Tibial nerve (tissue), 4 donors: ENCODE data around the gene PDIA5.
A peak's percentile ranks its signal among the peaks of the same experiment; 100 is the strongest.

Source experiments
- EP300 ChIP-seq, 2 donors: sonication (generic); formaldehyde crosslinking; IDR thresholded peaks; one replicate each; pipeline ENCODE4 v1.6.1; 2017; ENCODE audit warnings: antibody characterized with exemption in 2 of 2, mild to moderate bottlenecking in 1 of 2
- TF ChIP-seq, protein P1 (sequence below), 5 experiments: fragments of 200-600 bp in 3 of 5; fragments of 450-650 bp in 2 of 5; sonication (generic) in 3 of 5; IDR thresholded peaks; one replicate each; pipeline ENCODE4 v1.5.1; 2016 to 2019; ENCODE audit warnings: antibody characterized with exemption in 5 of 5, mild to moderate bottlenecking in 3 of 5, moderate library complexity in 2 of 5

DNA sequence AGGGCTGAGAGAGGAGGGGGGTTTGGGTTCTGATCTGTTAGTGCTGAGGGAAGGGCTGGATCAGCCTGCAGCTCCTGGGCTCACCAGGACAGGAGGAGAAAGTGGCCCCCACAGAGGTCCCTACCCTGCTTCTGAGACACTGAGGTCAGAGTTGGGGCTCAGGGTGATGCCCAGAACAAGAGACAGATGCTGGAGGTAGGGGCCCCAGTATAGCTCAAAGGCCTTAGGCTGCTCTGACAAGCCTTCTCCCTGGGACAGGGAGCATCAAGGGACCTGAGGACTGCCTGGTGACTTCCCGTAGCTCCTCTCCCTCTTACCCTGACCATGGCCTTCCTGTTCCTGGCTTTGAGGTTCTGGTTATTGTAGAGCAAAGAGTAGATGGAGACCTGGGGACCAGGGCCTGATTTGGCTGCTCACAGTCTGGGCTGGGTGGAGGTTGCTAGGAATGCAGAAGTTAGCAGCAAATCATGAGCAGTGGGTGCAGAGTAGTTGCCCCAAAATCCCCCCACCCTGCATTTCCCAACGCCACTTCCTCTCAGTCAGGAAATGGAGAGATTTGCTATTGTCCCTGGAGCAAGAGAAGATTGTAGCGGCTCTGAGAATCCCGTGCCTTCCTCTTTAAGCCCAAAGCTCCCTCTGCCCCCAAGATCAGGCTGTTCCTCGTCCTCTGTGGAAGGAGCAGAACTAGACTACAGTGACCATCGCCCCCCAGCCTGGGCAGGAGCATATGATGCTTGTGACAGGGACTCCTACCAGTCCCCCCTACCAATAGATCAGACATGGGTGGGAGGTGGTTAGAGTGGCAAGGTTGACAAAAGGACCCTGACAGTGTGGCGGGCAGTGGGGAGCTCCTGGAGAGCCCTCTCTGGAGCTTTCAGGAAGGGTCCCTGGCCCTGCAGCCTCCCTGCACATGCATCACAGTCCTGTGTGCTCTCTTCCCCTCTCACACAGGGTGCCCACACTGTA lies 87.5 kb downstream of the PDIA5 start:
- TF ChIP-seq, protein P1, sequence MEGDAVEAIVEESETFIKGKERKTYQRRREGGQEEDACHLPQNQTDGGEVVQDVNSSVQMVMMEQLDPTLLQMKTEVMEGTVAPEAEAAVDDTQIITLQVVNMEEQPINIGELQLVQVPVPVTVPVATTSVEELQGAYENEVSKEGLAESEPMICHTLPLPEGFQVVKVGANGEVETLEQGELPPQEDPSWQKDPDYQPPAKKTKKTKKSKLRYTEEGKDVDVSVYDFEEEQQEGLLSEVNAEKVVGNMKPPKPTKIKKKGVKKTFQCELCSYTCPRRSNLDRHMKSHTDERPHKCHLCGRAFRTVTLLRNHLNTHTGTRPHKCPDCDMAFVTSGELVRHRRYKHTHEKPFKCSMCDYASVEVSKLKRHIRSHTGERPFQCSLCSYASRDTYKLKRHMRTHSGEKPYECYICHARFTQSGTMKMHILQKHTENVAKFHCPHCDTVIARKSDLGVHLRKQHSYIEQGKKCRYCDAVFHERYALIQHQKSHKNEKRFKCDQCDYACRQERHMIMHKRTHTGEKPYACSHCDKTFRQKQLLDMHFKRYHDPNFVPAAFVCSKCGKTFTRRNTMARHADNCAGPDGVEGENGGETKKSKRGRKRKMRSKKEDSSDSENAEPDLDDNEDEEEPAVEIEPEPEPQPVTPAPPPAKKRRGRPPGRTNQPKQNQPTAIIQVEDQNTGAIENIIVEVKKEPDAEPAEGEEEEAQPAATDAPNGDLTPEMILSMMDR (IDR thresholded peaks at IDR 0.05): no peak
- peak in 1 of 2 donors; percentile 24 for TF ChIP-seq EP300 (IDR thresholded peaks at IDR 0.05)
